H9 (cell line): ENCODE data around the gene OTOF. TPM values are rescaled to one million over a fixed set of nuclear protein-coding genes. Genes with fewer than 3 reads are reported as not detected.

Experiments
- DNase-seq: peaks from one replicate; pipeline ENCODE4 v3.0.0-alpha.2; 2017
- H2AFZ ChIP-seq: one replicate; pipeline ENCODE4 v1.6.1; 2013; ENCODE audit warnings: mild to moderate bottlenecking, low read length, control low read depth, moderate library complexity
- H2AK5ac ChIP-seq: 2 replicates; pipeline ENCODE4 v1.6.1; 2013; ENCODE audit warnings: low read length, control low read depth, mixed read lengths; ENCODE audit not compliant: insufficient read length
- H2BK120ac ChIP-seq: one replicate; pipeline ENCODE4 v1.6.1; 2013; ENCODE audit warnings: low read depth, mild to moderate bottlenecking, low read length, control low read depth, inconsistent platforms; ENCODE audit not compliant: poor library complexity, severe bottlenecking
- H2BK12ac ChIP-seq: 2 replicates; pipeline ENCODE4 v1.6.1; 2013; ENCODE audit warnings: low read length, control low read depth, mixed read lengths, low read depth; ENCODE audit not compliant: insufficient read length
- H2BK15ac ChIP-seq: 2 replicates; pipeline ENCODE4 v1.6.1; 2013; ENCODE audit warnings: low read depth, low read length, control low read depth
- H2BK20ac ChIP-seq: one replicate; pipeline ENCODE4 v1.6.1; 2013; ENCODE audit warnings: low read depth, mild to moderate bottlenecking, low read length, control low read depth, inconsistent platforms; ENCODE audit not compliant: poor library complexity, severe bottlenecking
- H2BK5ac ChIP-seq: 2 replicates; pipeline ENCODE4 v1.6.1; 2013; ENCODE audit warnings: low read length, control low read depth, mixed read lengths; ENCODE audit not compliant: insufficient read length
- H3K14ac ChIP-seq: 2 replicates; pipeline ENCODE4 v1.6.1; 2013; ENCODE audit warnings: low read length, control low read depth; ENCODE audit not compliant: insufficient read depth
- H3K18ac ChIP-seq: 2 replicates; pipeline ENCODE4 v1.6.1; 2013; ENCODE audit warnings: low read depth, mild to moderate bottlenecking, mixed read lengths, low read length, control low read depth; ENCODE audit not compliant: insufficient read length
- H3K23ac ChIP-seq: 2 replicates; pipeline ENCODE4 v1.6.1; 2013; ENCODE audit warnings: low read length, control low read depth, mixed read lengths, low read depth; ENCODE audit not compliant: insufficient read length
- H3K23me2 ChIP-seq: 2 replicates; pipeline ENCODE4 v1.6.1; 2013; ENCODE audit warnings: low read depth, mild to moderate bottlenecking, mixed read lengths, low read length, control low read depth; ENCODE audit not compliant: insufficient read length, poor library complexity, severe bottlenecking
- H3K27ac ChIP-seq: 2 replicates; pipeline ENCODE4 v1.5.1; 2013; ENCODE audit warnings: low read length, control low read depth, mixed read lengths, low read depth; ENCODE audit not compliant: insufficient read length
- H3K27me3 ChIP-seq: 2 replicates; pipeline ENCODE4 v1.6.1; 2013; ENCODE audit warnings: low read length, control low read depth, inconsistent platforms; ENCODE audit not compliant: insufficient read depth
- H3K4ac ChIP-seq: 2 replicates; pipeline ENCODE4 v1.6.1; 2013; ENCODE audit warnings: low read depth, mild to moderate bottlenecking, control low read depth, inconsistent platforms, low read length, moderate library complexity
- H3K4me1 ChIP-seq: 2 replicates; pipeline ENCODE4 v1.6.1; 2013; ENCODE audit warnings: low read length, control low read depth, inconsistent platforms; ENCODE audit not compliant: insufficient read depth
- H3K4me2 ChIP-seq: 2 replicates; pipeline ENCODE4 v1.6.1; 2013; ENCODE audit warnings: low read length, control low read depth, mixed read lengths; ENCODE audit not compliant: insufficient read length, insufficient read depth
- H3K56ac ChIP-seq: 2 replicates; pipeline ENCODE4 v1.6.1; 2013; ENCODE audit warnings: low read depth, mild to moderate bottlenecking, mixed read lengths, low read length, control low read depth; ENCODE audit not compliant: insufficient read length
- H3K79me1 ChIP-seq: 2 replicates; pipeline ENCODE4 v1.6.1; 2013; ENCODE audit warnings: low read depth, mild to moderate bottlenecking, moderate library complexity, low read length, control low read depth, inconsistent platforms; ENCODE audit not compliant: insufficient read depth, poor library complexity, severe bottlenecking
- H3K79me2 ChIP-seq: 2 replicates; pipeline ENCODE4 v1.6.1; 2013; ENCODE audit warnings: low read length, control low read depth, inconsistent platforms; ENCODE audit not compliant: insufficient read depth
- H3K9ac ChIP-seq: 2 replicates; pipeline ENCODE4 v1.6.1; 2013; ENCODE audit warnings: low read length, control low read depth, mixed read lengths; ENCODE audit not compliant: insufficient read length; ENCODE audit errors: extremely low read depth
- H3K9me3 ChIP-seq: one replicate; pipeline ENCODE4 v1.6.1; 2013; ENCODE audit warnings: low read depth, low read length, inconsistent platforms; ENCODE audit not compliant: control insufficient read depth
- H3T11ph ChIP-seq: one replicate; pipeline ENCODE4 v1.6.1; 2013; ENCODE audit warnings: mild to moderate bottlenecking, low read length, control low read depth, inconsistent platforms
- H4K20me1 ChIP-seq: one replicate; pipeline ENCODE4 v1.6.1; 2013; ENCODE audit not compliant: control insufficient read depth, insufficient read length, insufficient read depth
- H4K5ac ChIP-seq: 2 replicates; pipeline ENCODE4 v1.6.1; 2013; ENCODE audit warnings: low read depth, mild to moderate bottlenecking, mixed read lengths, low read length, control low read depth; ENCODE audit not compliant: insufficient read length
- H4K8ac ChIP-seq: replicated peaks from 2 replicates; pipeline ENCODE4 v1.6.1; 2013; ENCODE audit warnings: low read length, control low read depth, mixed read lengths, low read depth; ENCODE audit not compliant: insufficient read length
- H4K91ac ChIP-seq: 2 replicates; pipeline ENCODE4 v1.6.1; 2013; ENCODE audit warnings: low read depth, mild to moderate bottlenecking, moderate library complexity, mixed read lengths, low read length, control low read depth; ENCODE audit not compliant: insufficient read length
- H3K27ac Mint-ChIP-seq, 3 experiments: 2 replicates in 2 of 3; 3 replicates in 1 of 3; pipeline ENCODE4 v1.8.0; 2020 to 2021; ENCODE audit warnings: mixed read lengths in 3 of 3, mild to moderate bottlenecking in 1 of 3, moderate library complexity in 1 of 3
- H3K27me3 Mint-ChIP-seq: 2 replicates; pipeline ENCODE4 v1.8.0; 2021; ENCODE audit warnings: low read depth, mild to moderate bottlenecking, moderate library complexity, mixed read lengths
- H3K36me3 Mint-ChIP-seq, 3 experiments: 2 replicates in 2 of 3; 3 replicates in 1 of 3; pipeline ENCODE4 v1.8.0; 2020 to 2021; ENCODE audit warnings: low read depth in 3 of 3, mixed read lengths in 3 of 3; ENCODE audit not compliant: insufficient read depth in 1 of 3
- H3K4me1 Mint-ChIP-seq, 2 experiments: 2 replicates each; pipeline ENCODE4 v1.8.0; 2020; ENCODE audit warnings: mixed read lengths in 2 of 2
- H3K4me3 Mint-ChIP-seq, 2 experiments: 2 replicates in 1 of 2; 3 replicates in 1 of 2; pipeline ENCODE4 v1.8.0; 2020 to 2021; ENCODE audit warnings: mild to moderate bottlenecking in 2 of 2, mixed read lengths in 2 of 2, moderate library complexity in 1 of 2
- H3K9me3 Mint-ChIP-seq, 2 experiments: 2 replicates in 1 of 2; 3 replicates in 1 of 2; pipeline ENCODE4 v1.8.0; 2020; ENCODE audit warnings: mild to moderate bottlenecking in 2 of 2, mixed read lengths in 2 of 2, moderate library complexity in 1 of 2
- CTCF ChIP-seq: fragments of 200-600 bp; sonication (generic); conservative IDR thresholded peaks from 3 replicates; pipeline ENCODE4 v1.8.0; 2021; ENCODE audit warnings: antibody characterized with exemption, mild to moderate bottlenecking
- WGBS: extraction: QIAGEN DNeasy Blood & Tissue Kit; methylation state at CpG from one replicate; pipeline ENCODE4 v1.1.7; 2013; ENCODE audit warnings: missing lambda C conversion rate, low lambda C conversion rate, mixed read lengths; ENCODE audit not compliant: insufficient read length; ENCODE audit errors: extremely low coverage; 5-methylcytosine and 5-hydroxymethylcytosine counted together
- total RNA-seq: library from RNA; stranded (reverse); gene quantifications from 2 replicates; pipeline ENCODE4 v1.2.1, GENCODE V29; 2021

OTOF gene
- total RNA-seq, 1 experiment from 2014 or later: 0.35 TPM

GRCh38 chr2:26492749-26493515 is 15.0 kb upstream of the OTOF start:
- Histone ChIP-seq H3K27ac (no peak overlapping the region), H2BK120ac (no peak overlapping the region)
- H3K9me3 Mint-ChIP-seq: no peaks in the 10 kb centered on the region

More at GRCh38 chr2:26492749-26493515, 15.0 kb upstream of the OTOF start:
- H3K9ac ChIP-seq: no peak overlapping the region
- H4K8ac ChIP-seq: no peak overlapping the region
- H3K79me1 ChIP-seq: no peaks in the 10 kb centered on the region
- no peak overlapping the region for H3K4me3 Mint-ChIP-seq
- H3K4me1 ChIP-seq: peaks cover 2% of the 10 kb centered on the region; the same call in 1 of the 2 replicates
- no peaks in the 10 kb centered on the region for H3K23me2 ChIP-seq
- H2BK15ac ChIP-seq: no peak overlapping the region
- no peak overlapping the region for H2AFZ ChIP-seq
- H3K23ac ChIP-seq: no peak overlapping the region
- H3K14ac ChIP-seq: no peak overlapping the region
- no peak overlapping the region for H2BK20ac ChIP-seq
- H3K36me3 Mint-ChIP-seq: no peaks in the 10 kb centered on the region
- H3K27ac Mint-ChIP-seq: peak overlapping the region in 2 of 3 experiments; percentile 2 to 64; a peak in 1 of 7 replicates
- no peak overlapping the region for H2BK12ac ChIP-seq
- H3K27me3 ChIP-seq: no peaks in the 10 kb centered on the region
- H3K4me1 Mint-ChIP-seq: peaks cover 19 to 22% of the 10 kb centered on the region in 2 experiments
- no peak overlapping the region for H4K91ac ChIP-seq
- H3K4ac ChIP-seq: no peak overlapping the region
- H3K4me2 ChIP-seq: no peak overlapping the region
- H3K79me2 ChIP-seq: no peaks in the 10 kb centered on the region
- no peaks in the 10 kb centered on the region for H3K9me3 ChIP-seq
- no peak overlapping the region for H2AK5ac ChIP-seq
- no peak for TF ChIP-seq CTCF
- no peak overlapping the region for H3T11ph ChIP-seq
- no peak overlapping the region for H2BK5ac ChIP-seq
- no peak overlapping the region for H3K56ac ChIP-seq
- WGBS: no CpG with 5 or more reads among the region's 7 CpGs
- DNase-seq: no peak
- H4K5ac ChIP-seq: no peak overlapping the region
- H4K20me1 ChIP-seq: no peaks in the 10 kb centered on the region
- H3K27me3 Mint-ChIP-seq: peaks cover 2% of the 10 kb centered on the region
- no peak overlapping the region for H3K18ac ChIP-seq
